AG10803 (cell line): ENCODE data around the gene SETBP1.

Experiments
- DNase-seq: peaks from one replicate; pipeline ENCODE4 v3.0.0; 2010; ENCODE audit warnings: low read depth
- H3K4me3 ChIP-seq: 2 replicates; pipeline ENCODE4 v1.5.1; 2011; ENCODE audit warnings: mild to moderate bottlenecking, low read length, control low read depth
- CTCF ChIP-seq: conservative IDR thresholded peaks from 2 replicates; pipeline ENCODE4 v1.5.1; 2011; ENCODE audit warnings: mild to moderate bottlenecking, low read length, control low read depth, inconsistent platforms

SETBP1 gene

GRCh38 chr18:44915213-44915612, 234.5 kb downstream of the SETBP1 start:
- TF ChIP-seq CTCF: no peak
- H3K4me3 ChIP-seq: no peak overlapping the region
- DNase-seq: no peak

DNA sequence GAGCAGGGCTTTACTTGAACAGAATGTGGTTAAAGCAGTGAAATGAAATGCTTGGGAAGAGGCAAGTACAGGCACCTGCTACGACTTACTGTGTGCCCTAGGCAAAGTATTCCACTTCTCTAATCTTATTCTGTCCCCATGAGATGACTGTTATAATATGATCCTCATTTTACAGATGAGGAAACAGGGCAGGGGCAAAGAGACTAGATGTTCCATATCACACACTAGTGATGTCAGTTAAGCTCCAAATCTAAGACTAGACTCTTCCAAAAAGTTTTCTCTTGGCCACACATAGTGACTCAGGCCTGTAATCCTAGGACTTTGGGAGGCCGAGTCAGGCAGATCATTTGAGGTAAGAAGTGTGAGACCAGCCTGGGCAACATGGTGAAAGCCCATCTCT, 235.0 kb downstream of the SETBP1 start:
- TF ChIP-seq CTCF: no peak
- DNase-seq: no peak
- H3K4me3 ChIP-seq: no peak overlapping the region

- no peak for TF ChIP-seq CTCF
- H3K4me3 ChIP-seq: no peak overlapping the region
- no peak for DNase-seq
These were observed 235.9 kb downstream of the SETBP1 start for GRCh38 chr18:44916429-44917207.

DNA sequence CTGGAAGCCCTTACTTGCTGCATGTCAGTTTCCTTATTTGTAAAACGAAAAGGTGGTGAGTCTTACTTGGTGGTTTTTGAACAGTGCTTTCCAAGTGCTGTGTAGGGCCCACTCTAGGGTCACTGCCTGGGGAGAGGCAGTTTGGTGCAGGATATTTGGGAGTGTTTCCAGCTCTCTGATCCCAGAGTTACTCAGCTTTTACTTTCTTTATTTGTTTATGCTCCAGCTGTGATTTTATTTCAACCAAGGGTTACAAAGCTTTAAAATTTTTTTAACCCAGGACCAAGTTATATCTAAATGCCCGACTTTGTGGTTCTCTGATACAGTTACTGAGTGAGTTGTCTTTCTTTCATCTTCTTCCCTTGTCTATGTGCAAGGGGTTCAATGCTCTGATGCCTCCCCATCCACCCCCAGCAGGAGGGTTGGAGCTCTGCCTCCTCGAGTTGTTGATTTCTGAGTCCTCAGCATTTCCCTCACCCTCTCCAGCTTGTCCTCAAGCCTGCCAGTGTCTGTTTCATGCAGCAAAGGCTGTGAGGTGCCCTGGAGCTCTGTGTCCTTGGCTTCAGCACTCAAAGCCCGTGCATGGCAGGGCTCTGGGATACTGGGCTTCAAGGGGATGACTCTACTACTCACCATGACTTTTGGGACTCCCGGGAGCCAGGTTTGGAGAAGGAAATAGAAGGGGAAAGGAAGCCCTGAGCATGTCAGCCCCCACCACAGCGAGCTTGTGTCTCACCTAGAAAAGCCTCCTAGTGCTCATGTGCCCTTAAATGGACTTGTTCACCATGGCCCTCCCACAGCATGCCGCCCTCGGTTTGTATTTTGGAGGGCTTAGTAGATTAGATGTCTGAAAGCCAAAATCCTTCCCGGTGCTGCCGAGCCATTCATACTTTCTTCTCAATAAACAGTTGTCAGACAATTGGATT, 236.8 kb downstream of the SETBP1 start:
- DNase-seq: no peak
- TF ChIP-seq CTCF: no peak
- no peak overlapping the region for H3K4me3 ChIP-seq

- no peak overlapping the region for H3K4me3 ChIP-seq
- TF ChIP-seq CTCF: no peak
- DNase-seq: no peak
These were observed 237.4 kb downstream of the SETBP1 start for GRCh38 chr18:44918142-44918476.

- no peak for DNase-seq
- TF ChIP-seq CTCF: no peak
These were observed 239.8 kb downstream of the SETBP1 start for GRCh38 chr18:44920441-44920840.

More at GRCh38 chr18:44920441-44920840, 239.8 kb downstream of the SETBP1 start:
- H3K4me3 ChIP-seq: no peak overlapping the region
